H9 (cell line): ENCODE results near the gene PIP5K1C. TPM values are rescaled to one million over a fixed set of nuclear protein-coding genes. Genes with fewer than 3 reads are reported as not detected.
A peak's percentile ranks its signal among the peaks of the same experiment; 100 is the strongest.

Experiments used
- DNase-seq: peaks from one replicate; pipeline ENCODE4 v3.0.0-alpha.2; 2017
- H2AFZ ChIP-seq: one replicate; pipeline ENCODE4 v1.6.1; 2013; ENCODE audit warnings: mild to moderate bottlenecking, low read length, control low read depth, moderate library complexity
- H2AK5ac ChIP-seq: 2 replicates; pipeline ENCODE4 v1.6.1; 2013; ENCODE audit warnings: low read length, control low read depth, mixed read lengths; ENCODE audit not compliant: insufficient read length
- H2BK120ac ChIP-seq: one replicate; pipeline ENCODE4 v1.6.1; 2013; ENCODE audit warnings: low read depth, mild to moderate bottlenecking, low read length, control low read depth, inconsistent platforms; ENCODE audit not compliant: poor library complexity, severe bottlenecking
- H2BK12ac ChIP-seq: 2 replicates; pipeline ENCODE4 v1.6.1; 2013; ENCODE audit warnings: low read length, control low read depth, mixed read lengths, low read depth; ENCODE audit not compliant: insufficient read length
- H2BK15ac ChIP-seq: 2 replicates; pipeline ENCODE4 v1.6.1; 2013; ENCODE audit warnings: low read depth, low read length, control low read depth
- H2BK20ac ChIP-seq: one replicate; pipeline ENCODE4 v1.6.1; 2013; ENCODE audit warnings: low read depth, mild to moderate bottlenecking, low read length, control low read depth, inconsistent platforms; ENCODE audit not compliant: poor library complexity, severe bottlenecking
- H2BK5ac ChIP-seq: 2 replicates; pipeline ENCODE4 v1.6.1; 2013; ENCODE audit warnings: low read length, control low read depth, mixed read lengths; ENCODE audit not compliant: insufficient read length
- H3K14ac ChIP-seq: 2 replicates; pipeline ENCODE4 v1.6.1; 2013; ENCODE audit warnings: low read length, control low read depth; ENCODE audit not compliant: insufficient read depth
- H3K18ac ChIP-seq: 2 replicates; pipeline ENCODE4 v1.6.1; 2013; ENCODE audit warnings: low read depth, mild to moderate bottlenecking, mixed read lengths, low read length, control low read depth; ENCODE audit not compliant: insufficient read length
- H3K23ac ChIP-seq: 2 replicates; pipeline ENCODE4 v1.6.1; 2013; ENCODE audit warnings: low read length, control low read depth, mixed read lengths, low read depth; ENCODE audit not compliant: insufficient read length
- H3K23me2 ChIP-seq: 2 replicates; pipeline ENCODE4 v1.6.1; 2013; ENCODE audit warnings: low read depth, mild to moderate bottlenecking, mixed read lengths, low read length, control low read depth; ENCODE audit not compliant: insufficient read length, poor library complexity, severe bottlenecking
- H3K27ac ChIP-seq: 2 replicates; pipeline ENCODE4 v1.5.1; 2013; ENCODE audit warnings: low read length, control low read depth, mixed read lengths, low read depth; ENCODE audit not compliant: insufficient read length
- H3K27me3 ChIP-seq: 2 replicates; pipeline ENCODE4 v1.6.1; 2013; ENCODE audit warnings: low read length, control low read depth, inconsistent platforms; ENCODE audit not compliant: insufficient read depth
- H3K4ac ChIP-seq: 2 replicates; pipeline ENCODE4 v1.6.1; 2013; ENCODE audit warnings: low read depth, mild to moderate bottlenecking, control low read depth, inconsistent platforms, low read length, moderate library complexity
- H3K4me1 ChIP-seq: 2 replicates; pipeline ENCODE4 v1.6.1; 2013; ENCODE audit warnings: low read length, control low read depth, inconsistent platforms; ENCODE audit not compliant: insufficient read depth
- H3K4me2 ChIP-seq: 2 replicates; pipeline ENCODE4 v1.6.1; 2013; ENCODE audit warnings: low read length, control low read depth, mixed read lengths; ENCODE audit not compliant: insufficient read length, insufficient read depth
- H3K56ac ChIP-seq: 2 replicates; pipeline ENCODE4 v1.6.1; 2013; ENCODE audit warnings: low read depth, mild to moderate bottlenecking, mixed read lengths, low read length, control low read depth; ENCODE audit not compliant: insufficient read length
- H3K79me1 ChIP-seq: 2 replicates; pipeline ENCODE4 v1.6.1; 2013; ENCODE audit warnings: low read depth, mild to moderate bottlenecking, moderate library complexity, low read length, control low read depth, inconsistent platforms; ENCODE audit not compliant: insufficient read depth, poor library complexity, severe bottlenecking
- H3K79me2 ChIP-seq: 2 replicates; pipeline ENCODE4 v1.6.1; 2013; ENCODE audit warnings: low read length, control low read depth, inconsistent platforms; ENCODE audit not compliant: insufficient read depth
- H3K9ac ChIP-seq: 2 replicates; pipeline ENCODE4 v1.6.1; 2013; ENCODE audit warnings: low read length, control low read depth, mixed read lengths; ENCODE audit not compliant: insufficient read length; ENCODE audit errors: extremely low read depth
- H3K9me3 ChIP-seq: one replicate; pipeline ENCODE4 v1.6.1; 2013; ENCODE audit warnings: low read depth, low read length, inconsistent platforms; ENCODE audit not compliant: control insufficient read depth
- H3T11ph ChIP-seq: one replicate; pipeline ENCODE4 v1.6.1; 2013; ENCODE audit warnings: mild to moderate bottlenecking, low read length, control low read depth, inconsistent platforms
- H4K20me1 ChIP-seq: one replicate; pipeline ENCODE4 v1.6.1; 2013; ENCODE audit not compliant: control insufficient read depth, insufficient read length, insufficient read depth
- H4K5ac ChIP-seq: 2 replicates; pipeline ENCODE4 v1.6.1; 2013; ENCODE audit warnings: low read depth, mild to moderate bottlenecking, mixed read lengths, low read length, control low read depth; ENCODE audit not compliant: insufficient read length
- H4K8ac ChIP-seq: replicated peaks from 2 replicates; pipeline ENCODE4 v1.6.1; 2013; ENCODE audit warnings: low read length, control low read depth, mixed read lengths, low read depth; ENCODE audit not compliant: insufficient read length
- H4K91ac ChIP-seq: 2 replicates; pipeline ENCODE4 v1.6.1; 2013; ENCODE audit warnings: low read depth, mild to moderate bottlenecking, moderate library complexity, mixed read lengths, low read length, control low read depth; ENCODE audit not compliant: insufficient read length
- H3K27ac Mint-ChIP-seq, 3 experiments: 2 replicates in 2 of 3; 3 replicates in 1 of 3; pipeline ENCODE4 v1.8.0; 2020 to 2021; ENCODE audit warnings: mixed read lengths in 3 of 3, mild to moderate bottlenecking in 1 of 3, moderate library complexity in 1 of 3
- H3K27me3 Mint-ChIP-seq: 2 replicates; pipeline ENCODE4 v1.8.0; 2021; ENCODE audit warnings: low read depth, mild to moderate bottlenecking, moderate library complexity, mixed read lengths
- H3K36me3 Mint-ChIP-seq, 3 experiments: 2 replicates in 2 of 3; 3 replicates in 1 of 3; pipeline ENCODE4 v1.8.0; 2020 to 2021; ENCODE audit warnings: low read depth in 3 of 3, mixed read lengths in 3 of 3; ENCODE audit not compliant: insufficient read depth in 1 of 3
- H3K4me1 Mint-ChIP-seq, 2 experiments: 2 replicates each; pipeline ENCODE4 v1.8.0; 2020; ENCODE audit warnings: mixed read lengths in 2 of 2
- H3K4me3 Mint-ChIP-seq, 2 experiments: 2 replicates in 1 of 2; 3 replicates in 1 of 2; pipeline ENCODE4 v1.8.0; 2020 to 2021; ENCODE audit warnings: mild to moderate bottlenecking in 2 of 2, mixed read lengths in 2 of 2, moderate library complexity in 1 of 2
- H3K9me3 Mint-ChIP-seq, 2 experiments: 2 replicates in 1 of 2; 3 replicates in 1 of 2; pipeline ENCODE4 v1.8.0; 2020; ENCODE audit warnings: mild to moderate bottlenecking in 2 of 2, mixed read lengths in 2 of 2, moderate library complexity in 1 of 2
- CTCF ChIP-seq: fragments of 200-600 bp; sonication (generic); conservative IDR thresholded peaks from 3 replicates; pipeline ENCODE4 v1.8.0; 2021; ENCODE audit warnings: antibody characterized with exemption, mild to moderate bottlenecking
- WGBS: extraction: QIAGEN DNeasy Blood & Tissue Kit; methylation state at CpG from one replicate; pipeline ENCODE4 v1.1.7; 2013; ENCODE audit warnings: missing lambda C conversion rate, low lambda C conversion rate, mixed read lengths; ENCODE audit not compliant: insufficient read length; ENCODE audit errors: extremely low coverage; 5-methylcytosine and 5-hydroxymethylcytosine counted together
- total RNA-seq: library from RNA; stranded (reverse); gene quantifications from 2 replicates; pipeline ENCODE4 v1.2.1, GENCODE V29; 2021

The PIP5K1C gene
- total RNA-seq, 1 experiment from 2014 or later: 41.7 TPM

DNA sequence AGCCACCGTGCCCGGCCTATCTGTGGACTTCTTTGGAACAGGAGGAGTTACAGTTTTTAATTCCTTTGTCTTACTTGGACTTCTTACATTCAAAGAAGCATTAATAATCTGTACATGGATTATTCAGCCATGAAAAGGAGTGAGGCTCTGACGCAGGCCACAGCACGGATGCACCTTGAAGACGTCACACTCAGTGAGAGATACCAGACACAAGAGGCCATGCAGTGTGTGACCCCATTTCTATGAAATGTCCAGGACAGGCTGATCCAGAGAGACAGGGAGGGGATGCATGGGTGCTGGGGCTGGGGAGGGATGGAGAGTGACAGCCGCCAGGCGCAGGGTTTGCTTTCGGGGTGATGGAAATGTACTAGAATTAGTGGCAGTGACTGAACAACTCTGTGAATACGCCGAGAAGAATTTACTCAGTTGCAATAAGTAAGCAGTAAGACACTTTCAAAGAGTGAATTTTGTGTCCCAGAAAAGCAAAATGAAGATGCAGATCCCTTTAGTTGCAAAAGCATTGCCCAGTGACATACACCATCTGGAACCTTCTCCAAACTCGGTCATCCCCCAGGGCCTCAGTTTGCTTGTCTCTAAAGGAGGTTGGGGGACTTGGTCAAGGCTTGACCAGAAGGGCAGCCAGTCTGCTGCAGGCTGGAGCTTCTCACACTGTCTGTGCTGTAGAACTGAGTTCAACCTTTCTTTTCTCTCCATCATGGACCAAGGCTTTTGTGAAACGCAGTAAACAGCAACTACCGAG, 25.3 kb downstream of the PIP5K1C start:
- H3K4me3 Mint-ChIP-seq: no peak overlapping the region
- peaks cover 3 to 4% (median 4%) of the 10 kb centered on the region in 3 experiments; a peak in 5 of 7 replicates for H3K36me3 Mint-ChIP-seq
- Histone ChIP-seq H2BK120ac (no peak overlapping the region), H3K23ac (no peak overlapping the region), H3K56ac (no peak overlapping the region), H3K79me2 (no peaks in the 10 kb centered on the region), H3K4me1 (no peaks in the 10 kb centered on the region; the same call in 1 of the 2 replicates), H4K20me1 (peaks cover 9% of the 10 kb centered on the region), H3T11ph (no peak overlapping the region), H3K79me1 (peaks cover 4% of the 10 kb centered on the region), H4K8ac (no peak overlapping the region), H2BK12ac (no peak overlapping the region), H3K9me3 (no peaks in the 10 kb centered on the region), H3K27ac (no peak overlapping the region), H3K9ac (peak overlapping the region; percentile 11), H2AK5ac (no peak overlapping the region), H3K23me2 (no peaks in the 10 kb centered on the region), H2BK20ac (no peak overlapping the region), H3K18ac (no peak overlapping the region), H2BK15ac (no peak overlapping the region), H4K5ac (no peak overlapping the region), H3K27me3 (no peaks in the 10 kb centered on the region), H3K14ac (no peak overlapping the region), H2AFZ (no peak overlapping the region), H3K4me2 (no peak overlapping the region), H2BK5ac (no peak overlapping the region), H4K91ac (no peak overlapping the region), H3K4ac (no peak overlapping the region)
- no peak for DNase-seq
- WGBS: no CpG with 5 or more reads among the region's 13 CpGs
- H3K4me1 Mint-ChIP-seq: peaks cover 13 to 17% of the 10 kb centered on the region in 2 experiments
- H3K27me3 Mint-ChIP-seq: no peaks in the 10 kb centered on the region
- no peaks in the 10 kb centered on the region for H3K9me3 Mint-ChIP-seq
- no peak overlapping the region for H3K27ac Mint-ChIP-seq
- TF ChIP-seq CTCF: no peak
